ENCODE measurements around the gene WTAP. TPM values are rescaled to one million over a fixed set of nuclear protein-coding genes. Genes with fewer than 3 reads are reported as not detected.

WTAP gene
- total and polyA plus RNA-seq, 10 donors: 71.6 to 149 (median 109) TPM

GRCh38 chr6:159753081-159753872 is 26.0 kb downstream of the WTAP start:
- no peak for TF ChIP-seq POLR2A (IDR thresholded peaks at IDR 0.05)
- TF ChIP-seq CTCF (IDR thresholded peaks at IDR 0.05 in 8 of 11, conservative IDR thresholded peaks at IDR 0.05 in 3 of 11): no peak
- TF ChIP-seq POLR2AphosphoS5 (IDR thresholded peaks at IDR 0.05): no peak
- H3K36me3 ChIP-seq: peaks cover 0 to 100% (median 84%) of the 10 kb centered on the region in 6 donors
- intact Hi-C loops (cut with DNase I; ENCODE audit: low total_unique reads): no loop called here
- no peak overlapping the region for H3K4me3 ChIP-seq
- H3K4me1 ChIP-seq: no peaks in the 10 kb centered on the region
- no peaks in the 10 kb centered on the region for H3K9me3 ChIP-seq
- no peak for DNase-seq
- H3K27ac ChIP-seq: no peak overlapping the region
- WGBS, 5 donors: 87 to 96% (median 92%) methylated on average over 6 of the region's 6 CpGs
- H3K27me3 ChIP-seq (replicated peaks in 1 of 7): no peaks in the 10 kb centered on the region

- H3K9me3 ChIP-seq: no peaks in the 10 kb centered on the region
- TF ChIP-seq POLR2A (IDR thresholded peaks at IDR 0.05) (no peak), POLR2AphosphoS5 (IDR thresholded peaks at IDR 0.05) (no peak), CTCF (IDR thresholded peaks at IDR 0.05 in 8 of 11, conservative IDR thresholded peaks at IDR 0.05 in 3 of 11) (no peak)
- intact Hi-C loops (cut with DNase I; ENCODE audit: low total_unique reads): no loop called here
- no peaks in the 10 kb centered on the region for H3K27me3 ChIP-seq (replicated peaks in 1 of 7)
- no peak for DNase-seq
- H3K4me1 ChIP-seq: no peaks in the 10 kb centered on the region
- 83 to 95% (median 90%) methylated on average over 2 of the region's 2 CpGs for WGBS, 5 donors
- H3K27ac ChIP-seq: no peak overlapping the region
- H3K4me3 ChIP-seq: no peak overlapping the region
- peaks cover 0 to 98% (median 76%) of the 10 kb centered on the region in 6 donors for H3K36me3 ChIP-seq
These were observed 27.1 kb downstream of the WTAP start for GRCh38 chr6:159754401-159754800.

- H3K27ac ChIP-seq: no peak overlapping the region
- TF ChIP-seq CTCF (IDR thresholded peaks at IDR 0.05 in 8 of 11, conservative IDR thresholded peaks at IDR 0.05 in 3 of 11) (no peak), POLR2A (IDR thresholded peaks at IDR 0.05) (no peak), POLR2AphosphoS5 (IDR thresholded peaks at IDR 0.05) (peak in 1 of 3 donors; percentile 35)
- no peak for DNase-seq
- H3K4me1 ChIP-seq: peaks cover 0 to 6% (median 2%) of the 10 kb centered on the region in 6 donors
- H3K27me3 ChIP-seq (replicated peaks in 1 of 7): no peaks in the 10 kb centered on the region
- no peak overlapping the region for H3K4me3 ChIP-seq
- intact Hi-C loops (cut with DNase I; ENCODE audit: low total_unique reads): no loop called here
- H3K36me3 ChIP-seq: peaks cover 0 to 89% (median 68%) of the 10 kb centered on the region in 6 donors
- H3K9me3 ChIP-seq: no peaks in the 10 kb centered on the region
- 86 to 89% (median 87%) methylated on average over 15 of the region's 15 CpGs for WGBS, 5 donors
These were observed 27.9 kb downstream of the WTAP start for GRCh38 chr6:159754959-159755914.

All from spleen (tissue), 11 donors.